Activated naive CD4-positive, alpha-beta T cell treated with anti-CD3 and anti-CD28 coated beads, Interleukin-2, amount 10 ng/mL, durations not matched to agents 5 hours and 36 hours (primary cell): ENCODE results near the gene IQCH. TPM values are rescaled to one million over a fixed set of nuclear protein-coding genes. Genes with fewer than 3 reads are reported as not detected.

Experiments used
- total RNA-seq, 2 experiments: library from RNA; stranded (reverse); gene quantifications; one replicate each; pipeline ENCODE4 v1.2.3, GENCODE V29; 2021

The IQCH gene
- total RNA-seq, result under 1 TPM; 0.34 to 0.66 TPM

GRCh38 chr15:67254238-67255175 lies at the start of gene IQCH, which contains the start of gene AAGAB:
TSS of gene IQCH (plus strand) at chr15:67254786. CDS start at chr15:67254897, 111 bp downstream.
TSS of gene AAGAB (minus strand) at chr15:67254661. CDS start at chr15:67254631, 30 bp downstream.

GRCh38 chr15:67521029-67521782 lies 266.6 kb downstream of the IQCH start, which contains the start of gene C15orf61:
TSS of gene C15orf61 (plus strand) at chr15:67521131. CDS start at chr15:67521249, 118 bp downstream.

GRCh38 chr15:67542420-67543347 lies 288.1 kb downstream of the IQCH start, which contains the start of gene MAP2K5:
TSS of gene MAP2K5 (plus strand) at chr15:67542703. CDS start at chr15:67543336, 633 bp downstream.

Other genes starting within 250 kb of the IQCH start
- gene SMAD3, start 189.2 kb upstream of the IQCH start, total RNA-seq, result 10 to 100 TPM; 91.5 to 91.8 TPM
- 10 to 100 TPM; 36.8 to 38.5 TPM for gene AAGAB, start 125 bp upstream of the IQCH start, total RNA-seq